GM12878 (cell line): Measurements from ENCODE around the gene POGZ. TPM values are rescaled to one million over a fixed set of nuclear protein-coding genes. Genes with fewer than 3 reads are reported as not detected.

ENCODE experiments used
- ATAC-seq: fragments of 200-7000 bp; cut with Tn5 transposase; 3 replicates; pipeline ENCODE4 v1.9.1; 2020; ENCODE audit warnings: mild to moderate bottlenecking, moderate library complexity
- BruUV-seq: library from RNA; stranded (reverse); fragments of 400-500 nt; replicated peaks from 2 replicates; lab custom pipeline; 2021; lab: Mats Ljungman, UMichigan
- CTCF ChIA-PET: fragments of 300-600 bp; sonication (Branson Sonifier 250); formaldehyde crosslinking; extraction: SDS; loops from one replicate; lab custom pipeline; 2021; ENCODE audit warnings: inconsistent platforms; lab: Yijun Ruan, JAX
- POLR2A ChIA-PET: fragments of 350-600 bp; formaldehyde crosslinking; extraction: SDS; loops from one replicate; lab custom pipeline; 2021; ENCODE audit warnings: inconsistent platforms; lab: Charles Lee
- RAD21 ChIA-PET: fragments of 300-600 bp; sonication (Branson Sonifier 250); formaldehyde crosslinking; loops from one replicate; lab custom pipeline; 2023; ENCODE audit warnings: antibody characterized with exemption; ENCODE audit not compliant: unreplicated experiment; lab: Charles Lee
- SMC1A ChIA-PET: fragments of 300-600 bp; sonication (Branson Sonifier 250); formaldehyde crosslinking; loops from one replicate; lab custom pipeline; 2023; ENCODE audit not compliant: unreplicated experiment, uncharacterized antibody; lab: Charles Lee
- DNase-seq: peaks from one replicate; pipeline ENCODE4 v3.0.0-alpha.2; 2011; ENCODE audit warnings: low read depth, low spot score
- FAIRE-seq: peaks from 3 replicates; lab custom pipeline; 2011; peaks lifted over from hg19 to GRCh38; lab: Jason Lieb, UNC
- H2AFZ ChIP-seq: 2 replicates; pipeline ENCODE4 v1.6.0; 2011; ENCODE audit warnings: low read depth, low read length, control low read depth; ENCODE audit not compliant: control insufficient read depth
- H3K27ac ChIP-seq: 2 replicates; pipeline ENCODE4 v1.5.1; 2011; ENCODE audit warnings: control low read depth; ENCODE audit not compliant: control insufficient read depth, insufficient read depth
- H3K27me3 ChIP-seq, 2 experiments: replicated peaks in 1 of 2; 2 replicates each; pipeline versions ENCODE4 v1.6.0 to v1.6.1; 2011; ENCODE audit warnings: low read length in 1 of 2; ENCODE audit not compliant: control insufficient read depth in 2 of 2, insufficient read depth in 2 of 2
- H3K36me3 ChIP-seq, 2 experiments: 2 replicates each; pipeline ENCODE4 v1.5.1; 2011; ENCODE audit warnings: low read length in 1 of 2; ENCODE audit not compliant: control insufficient read depth in 2 of 2, insufficient read depth in 2 of 2
- H3K4me1 ChIP-seq: 2 replicates; pipeline ENCODE4 v1.6.1; 2011; ENCODE audit warnings: mild to moderate bottlenecking, low read length, moderate library complexity, mixed read lengths; ENCODE audit not compliant: control insufficient read depth, insufficient read depth
- H3K4me2 ChIP-seq: 2 replicates; pipeline ENCODE4 v1.6.0; 2011; ENCODE audit warnings: control low read depth; ENCODE audit not compliant: control insufficient read depth, insufficient read depth
- H3K4me3 ChIP-seq: fragments of 200-600 bp; sonication (generic); 2 replicates; pipeline ENCODE4 v1.5.1; 2016
- H3K79me2 ChIP-seq: 2 replicates; pipeline ENCODE4 v1.6.0; 2011; ENCODE audit warnings: low read length; ENCODE audit not compliant: control insufficient read depth, insufficient read depth
- H3K9ac ChIP-seq: 2 replicates; pipeline ENCODE4 v1.8.0; 2011; ENCODE audit warnings: low read length, control low read depth, mixed read lengths; ENCODE audit not compliant: control insufficient read depth, insufficient read depth
- H3K9me3 ChIP-seq: replicated peaks from 3 replicates; pipeline ENCODE4 v1.5.1; 2011; ENCODE audit warnings: mild to moderate bottlenecking, low read length; ENCODE audit not compliant: control insufficient read depth, insufficient read depth
- H4K20me1 ChIP-seq: 2 replicates; pipeline ENCODE4 v1.6.0; 2011; ENCODE audit not compliant: control insufficient read depth, insufficient read depth
- CBFB ChIP-seq: IDR thresholded peaks from 2 replicates; pipeline ENCODE4 v1.6.1; 2016; ENCODE audit warnings: antibody characterized with exemption, low read depth
- CHD4 ChIP-seq: fragments of 200-600 bp; sonication (generic); IDR thresholded peaks from 2 replicates; pipeline ENCODE4 v1.6.1; 2016; ENCODE audit warnings: mild to moderate bottlenecking
- SIX5 ChIP-seq: IDR thresholded peaks from 2 replicates; pipeline ENCODE4 v1.6.1; 2011; ENCODE audit warnings: mild to moderate bottlenecking, low read depth, low read length, moderate library complexity; ENCODE audit not compliant: severe bottlenecking
- SPI1 ChIP-seq: IDR thresholded peaks from 2 replicates; pipeline ENCODE4 v1.6.1; 2011; ENCODE audit warnings: low read depth, mild to moderate bottlenecking, low read length, moderate library complexity, borderline replicate concordance; ENCODE audit not compliant: insufficient read depth
- WGBS: methylation state at CpG from one replicate; pipeline ENCODE4 v1.1.6; 2016; ENCODE audit warnings: low lambda C conversion rate; ENCODE audit not compliant: insufficient replicate concordance, insufficient coverage; ENCODE audit errors: missing lambda C conversion rate; 5-methylcytosine and 5-hydroxymethylcytosine counted together
- in situ Hi-C: fragments of 300-500 bp; cut with MboI; formaldehyde crosslinking; loops from 9 replicates; pipeline ENCODE4 v1.14.3; 2018; ENCODE audit warnings: mixed read lengths
- intact Hi-C: fragments of 100-400 bp; cut with micrococcal nuclease; formaldehyde crosslinking; loops from one replicate; pipeline ENCODE4 v1.14.2; 2022; ENCODE audit not compliant: unreplicated experiment
- polyA plus RNA-seq, 11 experiments: library from polyadenylated mRNA; depleted of rRNA in 4 of 11; unstranded in 6 of 11; stranded (reverse) in 5 of 11; fragments of >200 nt; fragmentation: Nextera tagmentation in 4 of 11; fragmentation: Illumina TruSeq in 1 of 11; extraction: Ambion mirVana in 4 of 11; extraction: Trizol in 1 of 11; gene quantifications; 1 replicate in 1 of 11; 2 replicates in 10 of 11; pipeline versions ENCODE4 v1.2.1 to v1.2.3, GENCODE V29; 2011 to 2016; ENCODE audit warnings: inconsistent platforms in 2 of 11, missing spikeins in 2 of 11, low read depth in 1 of 11
- small RNA-seq: library from RNA; depleted of rRNA; stranded (forward); fragments of <200 nt; gene quantifications from one replicate; pipeline ENCODE3, GENCODE V24; 2014
- total RNA-seq, 4 experiments: library from RNA; depleted of rRNA in 3 of 4; stranded (reverse); fragments of >200 nt in 3 of 4; fragmentation: Illumina TruSeq in 1 of 4; extraction: Trizol in 1 of 4; gene quantifications; 2 replicates each; pipeline versions ENCODE4 v1.2.1 to v1.2.3, GENCODE V29; 2013 to 2021

Gene POGZ
- total and polyA plus RNA-seq, 10 of the 15 experiments (the other 5 are each of a cell fraction or from before 2014, with no cell fraction given), result 11.3 to 80.6 (median 35.8) TPM

DNA sequence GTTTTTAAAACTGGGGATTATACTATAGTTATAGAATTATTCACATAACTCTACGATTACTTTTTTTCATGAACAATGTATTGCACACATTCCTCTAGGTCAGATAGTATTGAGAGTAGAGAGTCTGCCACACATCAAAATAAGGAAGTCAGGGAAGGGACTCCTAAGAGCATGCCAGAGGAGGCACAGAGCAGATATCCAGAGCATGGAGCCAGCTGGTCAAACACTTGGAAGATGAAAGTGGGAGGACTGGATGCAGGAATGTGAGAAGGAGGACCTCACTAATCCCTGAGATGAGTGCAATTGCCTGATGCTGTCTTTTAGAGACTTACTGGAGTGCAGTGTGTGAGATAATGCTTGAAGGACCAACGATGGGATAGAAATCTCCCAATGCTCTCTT is 102.6 kb downstream of the POGZ start:
- ATAC-seq (no peak), DNase-seq (no peak), FAIRE-seq (no peak)
- no peak overlapping the region for H3K4me3 ChIP-seq
- no peak overlapping the region for H2AFZ ChIP-seq
- no peaks in the 10 kb centered on the region for H3K36me3 ChIP-seq
- ChIA-PET SMC1A (interaction anchor here (1.0 kb wide), 1 partner anchor 24 kb away, joined by 3 read pairs; no protein-coding TSS in a partner anchor), CTCF (interaction anchor here (2.3 to 4.1 kb wide), 2 partner anchors 16 to 29 kb away, joined by 9 to 18 read pairs; partner anchors contain the start of gene PI4KB), RAD21 (no interaction called here), POLR2A (interaction anchor here (1.1 kb wide), 1 partner anchor 16 kb away, joined by 3 read pairs; no protein-coding TSS in a partner anchor)
- intact Hi-C loops (no loop called here), in situ Hi-C loops (no loop called here)
- BruUV-seq, result no TSS peak
- no peak overlapping the region for H3K27ac ChIP-seq
- no peak for TF ChIP-seq CBFB
- no peak for TF ChIP-seq CHD4
- TF ChIP-seq SIX5, result no peak
- peak; percentile 15; the same call in 1 of the 2 replicates for TF ChIP-seq SPI1
- H3K4me2 ChIP-seq, result no peak overlapping the region
- 57% methylated on average over 2 of the region's 2 CpGs for WGBS
- no peaks in the 10 kb centered on the region for H3K27me3 ChIP-seq
- no peaks in the 10 kb centered on the region for H4K20me1 ChIP-seq
- H3K4me1 ChIP-seq, result no peaks in the 10 kb centered on the region
- no peak overlapping the region for H3K9ac ChIP-seq
- no peaks in the 10 kb centered on the region for H3K79me2 ChIP-seq
- no peaks in the 10 kb centered on the region; the same call in 2 of the 3 replicates for H3K9me3 ChIP-seq

Small RNA genes lying within 50 kb of the gene (small RNA-seq; reads per million reads assigned to genes)
- gene RNY4P25, result 1.1 reads per million, percentile 36 among the genes with 10 or more reads in this experiment

Other genes with a start within 250 kb of the POGZ start
Only the 7 nearest of the 9 such genes appear.
- gene PI4KB, start 132.1 kb downstream of the POGZ start, total RNA-seq (2014; rRNA removed), result 46.3 and 50.0 TPM in 2 replicates
- gene PI4KB, start 132.1 kb downstream of the POGZ start, total RNA-seq (2014; rRNA removed; fragmentation: Illumina TruSeq; extraction: Trizol), result 27.0 and 27.6 TPM in 2 replicates
- gene PI4KB, start 132.1 kb downstream of the POGZ start, total RNA-seq (2021), result 56.8 and 58.5 TPM in 2 replicates
- 58.8 and 88.3 TPM in 2 replicates for gene PI4KB, start 132.1 kb downstream of the POGZ start, polyA plus RNA-seq (2011; rRNA removed)
- gene PI4KB, start 132.1 kb downstream of the POGZ start, polyA plus RNA-seq (2014; fragmentation: Illumina TruSeq; extraction: Trizol), result 44.1 and 52.2 TPM in 2 replicates
- 1 to 10 TPM; 3.3 to 7.2 TPM for gene PI4KB, start 132.1 kb downstream of the POGZ start, polyA plus RNA-seq (2014; fragmentation: Nextera tagmentation; extraction: Ambion mirVana)
- gene PI4KB, start 132.1 kb downstream of the POGZ start, polyA plus RNA-seq (2014; rRNA removed), result 62.9 and 72.2 TPM in 2 replicates
- gene PI4KB, start 132.1 kb downstream of the POGZ start, polyA plus RNA-seq (2016; fragmentation: Nextera tagmentation; extraction: Ambion mirVana), result 10 to 100 TPM; 51.2 to 53.1 TPM
- 119 and 129 TPM in 2 replicates for gene RFX5, start 112.2 kb downstream of the POGZ start, total RNA-seq (2014; rRNA removed)
- gene RFX5, start 112.2 kb downstream of the POGZ start, total RNA-seq (2014; rRNA removed; fragmentation: Illumina TruSeq; extraction: Trizol), result 136 and 138 TPM in 2 replicates
- gene RFX5, start 112.2 kb downstream of the POGZ start, total RNA-seq (2021), result 119 and 138 TPM in 2 replicates
- gene RFX5, start 112.2 kb downstream of the POGZ start, polyA plus RNA-seq (2011; rRNA removed), result 128 and 155 TPM in 2 replicates
- 198 and 209 TPM in 2 replicates for gene RFX5, start 112.2 kb downstream of the POGZ start, polyA plus RNA-seq (2014; fragmentation: Illumina TruSeq; extraction: Trizol)
- gene RFX5, start 112.2 kb downstream of the POGZ start, polyA plus RNA-seq (2014; fragmentation: Nextera tagmentation; extraction: Ambion mirVana), result 10 to 100 TPM; 14.1 to 18.4 TPM
- gene RFX5, start 112.2 kb downstream of the POGZ start, polyA plus RNA-seq (2014; rRNA removed), result 129 and 134 TPM in 2 replicates
- gene RFX5, start 112.2 kb downstream of the POGZ start, polyA plus RNA-seq (2016; fragmentation: Nextera tagmentation; extraction: Ambion mirVana), result 10 to 100 TPM; 76.1 to 82.3 TPM
- not detected in 2 replicates for gene SELENBP1, start 86.8 kb downstream of the POGZ start, total RNA-seq (2014; rRNA removed)
- gene SELENBP1, start 86.8 kb downstream of the POGZ start, total RNA-seq (2014; rRNA removed; fragmentation: Illumina TruSeq; extraction: Trizol), result not detected in 2 replicates
- 0.41 and 0.45 TPM in 2 replicates for gene SELENBP1, start 86.8 kb downstream of the POGZ start, total RNA-seq (2021)
- not detected in 2 replicates for gene SELENBP1, start 86.8 kb downstream of the POGZ start, polyA plus RNA-seq (2011; rRNA removed)
- gene SELENBP1, start 86.8 kb downstream of the POGZ start, polyA plus RNA-seq (2014; fragmentation: Illumina TruSeq; extraction: Trizol), result not detected in 2 replicates
- gene SELENBP1, start 86.8 kb downstream of the POGZ start, polyA plus RNA-seq (2014; fragmentation: Nextera tagmentation; extraction: Ambion mirVana), result not detected
- gene SELENBP1, start 86.8 kb downstream of the POGZ start, polyA plus RNA-seq (2014; rRNA removed), result not detected in 2 replicates
- not detected for gene SELENBP1, start 86.8 kb downstream of the POGZ start, polyA plus RNA-seq (2016; fragmentation: Nextera tagmentation; extraction: Ambion mirVana)
- gene PSMB4, start 59.9 kb downstream of the POGZ start, total RNA-seq (2014; rRNA removed), result 423 and 434 TPM in 2 replicates
- 316 and 317 TPM in 2 replicates for gene PSMB4, start 59.9 kb downstream of the POGZ start, total RNA-seq (2014; rRNA removed; fragmentation: Illumina TruSeq; extraction: Trizol)
- gene PSMB4, start 59.9 kb downstream of the POGZ start, total RNA-seq (2021), result 348 and 359 TPM in 2 replicates
- 278 and 418 TPM in 2 replicates for gene PSMB4, start 59.9 kb downstream of the POGZ start, polyA plus RNA-seq (2011; rRNA removed)
- gene PSMB4, start 59.9 kb downstream of the POGZ start, polyA plus RNA-seq (2014; fragmentation: Illumina TruSeq; extraction: Trizol), result 285 and 429 TPM in 2 replicates
- 100 to 1,000 TPM; 508 to 610 TPM for gene PSMB4, start 59.9 kb downstream of the POGZ start, polyA plus RNA-seq (2014; fragmentation: Nextera tagmentation; extraction: Ambion mirVana)
- gene PSMB4, start 59.9 kb downstream of the POGZ start, polyA plus RNA-seq (2014; rRNA removed), result 538 and 552 TPM in 2 replicates
- gene PSMB4, start 59.9 kb downstream of the POGZ start, polyA plus RNA-seq (2016; fragmentation: Nextera tagmentation; extraction: Ambion mirVana), result 100 to 1,000 TPM; 278 to 296 TPM
- 2.9 and 3.9 TPM in 2 replicates for gene CGN, start 51.9 kb upstream of the POGZ start, total RNA-seq (2014; rRNA removed)
- gene CGN, start 51.9 kb upstream of the POGZ start, total RNA-seq (2014; rRNA removed; fragmentation: Illumina TruSeq; extraction: Trizol), result 2.7 and 3.0 TPM in 2 replicates
- 6.5 and 6.6 TPM in 2 replicates for gene CGN, start 51.9 kb upstream of the POGZ start, total RNA-seq (2021)
- gene CGN, start 51.9 kb upstream of the POGZ start, polyA plus RNA-seq (2011; rRNA removed), result 0.11 and 0.20 TPM in 2 replicates
- gene CGN, start 51.9 kb upstream of the POGZ start, polyA plus RNA-seq (2014; fragmentation: Illumina TruSeq; extraction: Trizol), result 6.0 and 6.5 TPM in 2 replicates
- gene CGN, start 51.9 kb upstream of the POGZ start, polyA plus RNA-seq (2014; fragmentation: Nextera tagmentation; extraction: Ambion mirVana), result 1 to 10 TPM in 1 of 2 experiments, under 1 TPM in 1; 0.47 to 1.8 TPM
- gene CGN, start 51.9 kb upstream of the POGZ start, polyA plus RNA-seq (2014; rRNA removed), result 3.8 and 3.9 TPM in 2 replicates
- 1 to 10 TPM; 4.1 to 5.0 TPM for gene CGN, start 51.9 kb upstream of the POGZ start, polyA plus RNA-seq (2016; fragmentation: Nextera tagmentation; extraction: Ambion mirVana)
- gene TUFT1, start 80.8 kb upstream of the POGZ start, total RNA-seq (2014; rRNA removed), result 2.7 and 4.3 TPM in 2 replicates
- gene TUFT1, start 80.8 kb upstream of the POGZ start, total RNA-seq (2014; rRNA removed; fragmentation: Illumina TruSeq; extraction: Trizol), result 2.9 and 3.2 TPM in 2 replicates
- 2.6 and 4.1 TPM in 2 replicates for gene TUFT1, start 80.8 kb upstream of the POGZ start, total RNA-seq (2021)
- 0.08 TPM in 1 of 2 replicates, not detected in the other for gene TUFT1, start 80.8 kb upstream of the POGZ start, polyA plus RNA-seq (2011; rRNA removed)
- 3.6 and 4.0 TPM in 2 replicates for gene TUFT1, start 80.8 kb upstream of the POGZ start, polyA plus RNA-seq (2014; fragmentation: Illumina TruSeq; extraction: Trizol)
- 1 to 10 TPM; 3.7 to 4.3 TPM for gene TUFT1, start 80.8 kb upstream of the POGZ start, polyA plus RNA-seq (2014; fragmentation: Nextera tagmentation; extraction: Ambion mirVana)
- 3.2 and 4.0 TPM in 2 replicates for gene TUFT1, start 80.8 kb upstream of the POGZ start, polyA plus RNA-seq (2014; rRNA removed)
- gene TUFT1, start 80.8 kb upstream of the POGZ start, polyA plus RNA-seq (2016; fragmentation: Nextera tagmentation; extraction: Ambion mirVana), result 1 to 10 TPM; 2.2 to 2.8 TPM
- 12.5 and 13.5 TPM in 2 replicates for gene SNX27, start 152.6 kb upstream of the POGZ start, total RNA-seq (2014; rRNA removed)
- gene SNX27, start 152.6 kb upstream of the POGZ start, total RNA-seq (2014; rRNA removed; fragmentation: Illumina TruSeq; extraction: Trizol), result 12.4 and 12.9 TPM in 2 replicates
- gene SNX27, start 152.6 kb upstream of the POGZ start, total RNA-seq (2021), result 20.8 and 21.8 TPM in 2 replicates
- 12.5 and 15.1 TPM in 2 replicates for gene SNX27, start 152.6 kb upstream of the POGZ start, polyA plus RNA-seq (2011; rRNA removed)
- 8.4 and 9.8 TPM in 2 replicates for gene SNX27, start 152.6 kb upstream of the POGZ start, polyA plus RNA-seq (2014; fragmentation: Illumina TruSeq; extraction: Trizol)
- 1 to 10 TPM; 3.8 to 3.9 TPM for gene SNX27, start 152.6 kb upstream of the POGZ start, polyA plus RNA-seq (2014; fragmentation: Nextera tagmentation; extraction: Ambion mirVana)
- 9.0 and 10.0 TPM in 2 replicates for gene SNX27, start 152.6 kb upstream of the POGZ start, polyA plus RNA-seq (2014; rRNA removed)
- 10 to 100 TPM; 18.5 to 20.0 TPM for gene SNX27, start 152.6 kb upstream of the POGZ start, polyA plus RNA-seq (2016; fragmentation: Nextera tagmentation; extraction: Ambion mirVana)